ENCODE results near the gene IL3. TPM values are rescaled to one million over a fixed set of nuclear protein-coding genes. Genes with fewer than 3 reads are reported as not detected.

IL3 gene
- total RNA-seq, 1 donor from 2014 or later: not detected

- Histone ChIP-seq H3K4me1 (no peaks in the 10 kb centered on the region), H3K27ac (no peak overlapping the region), H3K9me3 (no peaks in the 10 kb centered on the region), H3K27me3 (no peaks in the 10 kb centered on the region), H3K4me3 (no peak overlapping the region), H3K36me3 (no peaks in the 10 kb centered on the region)
- no peak for TF ChIP-seq POLR2AphosphoS5 (IDR thresholded peaks at IDR 0.05; ENCODE audit: insufficient read depth in 1 of 2, low read depth in 1 of 2)
- TF ChIP-seq CTCF (IDR thresholded peaks at IDR 0.05): no peak
- TF ChIP-seq POLR2A (IDR thresholded peaks at IDR 0.05): no peak
- intact Hi-C loops (cut with DNase I): no loop called here
- DNase-seq (ENCODE audit: extremely low spot score in 2 of 2): no peak
Measured at GRCh38 chr5:132069561-132069960, 9.1 kb downstream of the IL3 start.

GRCh38 chr5:132069994-132070393 lies 9.5 kb downstream of the IL3 start:
- Histone ChIP-seq H3K27ac (no peak overlapping the region), H3K4me1 (no peaks in the 10 kb centered on the region), H3K9me3 (no peaks in the 10 kb centered on the region), H3K27me3 (no peaks in the 10 kb centered on the region), H3K4me3 (no peak overlapping the region), H3K36me3 (no peaks in the 10 kb centered on the region)
- DNase-seq (ENCODE audit: extremely low spot score in 2 of 2): no peak
- TF ChIP-seq POLR2AphosphoS5 (IDR thresholded peaks at IDR 0.05; ENCODE audit: insufficient read depth in 1 of 2, low read depth in 1 of 2) (no peak), CTCF (IDR thresholded peaks at IDR 0.05) (no peak), POLR2A (IDR thresholded peaks at IDR 0.05) (no peak)
- intact Hi-C loops (cut with DNase I): no loop called here

GRCh38 chr5:132070460-132071337 lies 10.2 kb downstream of the IL3 start:
- intact Hi-C loops (cut with DNase I): no loop called here
- Histone ChIP-seq H3K27ac (no peak overlapping the region), H3K4me1 (no peaks in the 10 kb centered on the region), H3K4me3 (no peak overlapping the region), H3K36me3 (no peaks in the 10 kb centered on the region), H3K27me3 (no peaks in the 10 kb centered on the region), H3K9me3 (no peaks in the 10 kb centered on the region)
- no peak for TF ChIP-seq POLR2A (IDR thresholded peaks at IDR 0.05)
- no peak for TF ChIP-seq POLR2AphosphoS5 (IDR thresholded peaks at IDR 0.05; ENCODE audit: insufficient read depth in 1 of 2, low read depth in 1 of 2)
- no peak for TF ChIP-seq CTCF (IDR thresholded peaks at IDR 0.05)
- no peak for DNase-seq (ENCODE audit: extremely low spot score in 2 of 2)

GRCh38 chr5:132071338-132071707 lies 10.9 kb downstream of the IL3 start:
- intact Hi-C loops (cut with DNase I): no loop called here
- Histone ChIP-seq H3K27ac (no peak overlapping the region), H3K4me1 (no peaks in the 10 kb centered on the region), H3K4me3 (no peak overlapping the region), H3K9me3 (no peaks in the 10 kb centered on the region), H3K36me3 (no peaks in the 10 kb centered on the region), H3K27me3 (no peaks in the 10 kb centered on the region)
- DNase-seq (ENCODE audit: extremely low spot score in 2 of 2): no peak
- no peak for TF ChIP-seq CTCF (IDR thresholded peaks at IDR 0.05)

- Histone ChIP-seq H3K27me3 (no peaks in the 10 kb centered on the region), H3K4me1 (no peaks in the 10 kb centered on the region), H3K27ac (no peak overlapping the region), H3K4me3 (no peak overlapping the region), H3K9me3 (no peaks in the 10 kb centered on the region), H3K36me3 (no peaks in the 10 kb centered on the region)
- no peak for DNase-seq (ENCODE audit: extremely low spot score in 2 of 2)
- intact Hi-C loops (cut with DNase I): no loop called here
- TF ChIP-seq POLR2AphosphoS5 (IDR thresholded peaks at IDR 0.05; ENCODE audit: insufficient read depth in 1 of 2, low read depth in 1 of 2): no peak
- TF ChIP-seq POLR2A (IDR thresholded peaks at IDR 0.05): no peak
Measured at GRCh38 chr5:132072070-132072469, 11.6 kb downstream of the IL3 start.

Data from vagina (tissue), 2 donors.